Activated CD4-positive, alpha-beta T cell treated with anti-CD3 and anti-CD28 coated beads for 4 hours (primary cell): ENCODE results near the gene C1orf146.
"Not testable (repeated sequence)": the region's sequence is repeated elsewhere in the genome, so short reads cannot be mapped to it uniquely, and the experiment has no call there.

Experiments used
- DNase-seq, 2 donors: peaks; one replicate each; pipeline ENCODE4 v3.0.0-alpha.2; 2020

The C1orf146 gene

GRCh38 chr1:92217721-92218120 lies at the start of gene C1orf146:
Gene C1orf146, plus strand, starts transcription at chr1:92217915. Its CDS starts 13,506 bp downstream, at chr1:92231421.
- no peak for DNase-seq

GRCh38 chr1:92168657-92169056 lies 49.1 kb upstream of the C1orf146 start:
- DNase-seq = no peak

- no peak for DNase-seq
Measured at GRCh38 chr1:92169214-92170005, 48.3 kb upstream of the C1orf146 start.

- DNase-seq = no peak
Measured at GRCh38 chr1:92184632-92185031, 33.1 kb upstream of the C1orf146 start.

GRCh38 chr1:92186081-92186480 lies 31.6 kb upstream of the C1orf146 start:
- DNase-seq = no peak

- no peak for DNase-seq
Measured at GRCh38 chr1:92188436-92189255, 29.1 kb upstream of the C1orf146 start.

GRCh38 chr1:92191726-92192125 lies 26.0 kb upstream of the C1orf146 start:
- DNase-seq = no peak

GRCh38 chr1:92192246-92192645 lies 25.5 kb upstream of the C1orf146 start:
- DNase-seq = no peak

GRCh38 chr1:92194511-92194910 lies 23.2 kb upstream of the C1orf146 start:
- DNase-seq = no peak

GRCh38 chr1:92201973-92202372 lies 15.7 kb upstream of the C1orf146 start:
- DNase-seq = no peak

GRCh38 chr1:92203105-92203504 lies 14.6 kb upstream of the C1orf146 start:
- DNase-seq = no peak

GRCh38 chr1:92210701-92211100 lies 7.0 kb upstream of the C1orf146 start:
- no peak for DNase-seq

GRCh38 chr1:92211166-92211565 lies 6.5 kb upstream of the C1orf146 start:
- DNase-seq = no peak

- no peak for DNase-seq
Measured at GRCh38 chr1:92218559-92218958, 844 bp downstream of the C1orf146 start.

- DNase-seq = no peak
Measured at GRCh38 chr1:92219028-92219427, 1.3 kb downstream of the C1orf146 start.

- no peak for DNase-seq
Measured at GRCh38 chr1:92228401-92228800, 10.7 kb downstream of the C1orf146 start.

GRCh38 chr1:92230736-92231135 lies 13.0 kb downstream of the C1orf146 start:
- no peak for DNase-seq

GRCh38 chr1:92240034-92240433 lies 22.3 kb downstream of the C1orf146 start:
- no peak for DNase-seq

GRCh38 chr1:92244376-92244775 lies 26.7 kb downstream of the C1orf146 start:
- no peak for DNase-seq

GRCh38 chr1:92254714-92255113 lies 37.0 kb downstream of the C1orf146 start:
- DNase-seq = not testable (repeated sequence)

- DNase-seq = no peak
Measured at GRCh38 chr1:92259350-92259749, 41.6 kb downstream of the C1orf146 start.

GRCh38 chr1:92262516-92262915 lies 44.8 kb downstream of the C1orf146 start:
- no peak for DNase-seq

GRCh38 chr1:92273039-92273438 lies 55.3 kb downstream of the C1orf146 start:
- no peak for DNase-seq

- DNase-seq = no peak
Measured at GRCh38 chr1:92274939-92275338, 57.2 kb downstream of the C1orf146 start.
